COLO668 (cell line): ENCODE data around the gene IL1R1.
"Not testable (repeated sequence)": the region's sequence is repeated elsewhere in the genome, so short reads cannot be mapped to it uniquely, and the experiment has no call there.

Experiments used
- DNase-seq: peaks from one replicate; lab custom pipeline; 2025; ENCODE audit not compliant: unreplicated experiment; lab: John Stamatoyannopoulos, UW

IL1R1 gene, protein sequence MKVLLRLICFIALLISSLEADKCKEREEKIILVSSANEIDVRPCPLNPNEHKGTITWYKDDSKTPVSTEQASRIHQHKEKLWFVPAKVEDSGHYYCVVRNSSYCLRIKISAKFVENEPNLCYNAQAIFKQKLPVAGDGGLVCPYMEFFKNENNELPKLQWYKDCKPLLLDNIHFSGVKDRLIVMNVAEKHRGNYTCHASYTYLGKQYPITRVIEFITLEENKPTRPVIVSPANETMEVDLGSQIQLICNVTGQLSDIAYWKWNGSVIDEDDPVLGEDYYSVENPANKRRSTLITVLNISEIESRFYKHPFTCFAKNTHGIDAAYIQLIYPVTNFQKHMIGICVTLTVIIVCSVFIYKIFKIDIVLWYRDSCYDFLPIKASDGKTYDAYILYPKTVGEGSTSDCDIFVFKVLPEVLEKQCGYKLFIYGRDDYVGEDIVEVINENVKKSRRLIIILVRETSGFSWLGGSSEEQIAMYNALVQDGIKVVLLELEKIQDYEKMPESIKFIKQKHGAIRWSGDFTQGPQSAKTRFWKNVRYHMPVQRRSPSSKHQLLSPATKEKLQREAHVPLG

DNA sequence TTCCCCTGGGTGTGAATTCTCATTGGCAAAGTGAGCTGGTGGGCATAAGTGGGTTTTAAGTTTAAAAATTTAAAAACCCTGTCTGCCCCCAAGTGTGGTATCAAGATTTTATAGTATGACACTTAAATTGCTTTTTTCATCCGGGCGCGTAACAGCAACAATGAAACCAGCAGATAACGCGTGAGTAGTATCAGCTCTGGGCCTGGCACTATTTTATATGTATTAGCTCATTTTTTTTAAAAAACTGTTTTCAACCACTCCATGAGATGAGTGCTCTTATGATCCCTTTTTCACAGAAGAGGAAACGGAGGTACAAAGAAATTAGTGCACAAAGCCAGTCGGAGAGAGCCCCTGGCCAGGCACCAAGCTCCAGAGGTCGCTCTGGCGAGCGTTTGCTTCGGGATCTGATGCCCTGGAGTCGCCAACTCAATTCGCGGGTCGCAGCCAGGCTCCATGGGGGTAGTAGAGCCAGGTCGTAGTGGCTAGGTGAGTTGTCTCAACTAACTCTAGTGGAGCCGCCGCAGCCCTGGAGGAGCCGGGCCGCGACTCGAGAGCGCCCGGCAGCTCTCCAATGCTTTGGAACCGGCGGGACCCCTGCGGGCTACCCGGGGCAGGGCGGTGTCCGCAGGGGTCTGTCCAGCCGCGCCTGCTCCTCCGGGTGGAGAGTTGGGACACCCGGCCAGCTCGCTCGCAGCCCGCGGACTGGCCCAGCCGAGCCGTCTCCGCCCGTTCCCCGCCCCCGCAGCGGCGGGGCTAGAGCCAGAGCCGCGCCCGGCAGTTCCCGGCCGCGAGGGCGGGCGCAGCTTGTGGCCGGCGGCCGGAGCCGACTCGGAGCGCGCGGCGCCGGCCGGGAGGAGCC is at the start of gene IL1R1:
Gene IL1R1 (plus strand): TSS at position 777 of the 859 bp plus-strand sequence. CDS start 14,979 bp downstream, outside the sequence.
- peak; percentile 75 for DNase-seq

DNA sequence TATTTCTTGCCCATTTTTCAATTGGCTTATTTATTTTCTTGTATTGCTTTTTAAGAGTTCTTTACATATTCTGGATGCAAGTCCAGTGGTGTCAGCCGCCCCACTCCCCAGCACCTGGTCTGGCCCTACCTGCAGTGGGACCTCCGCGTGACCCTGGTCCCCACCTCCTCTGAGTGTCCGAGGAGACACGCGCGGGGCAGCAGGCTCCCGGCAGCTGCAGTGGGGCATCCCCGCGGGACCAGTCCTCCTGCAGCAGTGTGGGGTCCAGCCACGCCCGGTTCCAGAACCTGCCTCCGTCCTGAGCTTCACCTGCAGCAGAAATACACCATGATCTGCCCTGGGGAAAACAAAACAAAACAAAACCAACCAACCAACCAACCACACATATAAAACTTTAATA is 48.9 kb upstream of the IL1R1 start:
- no peak for DNase-seq

DNA sequence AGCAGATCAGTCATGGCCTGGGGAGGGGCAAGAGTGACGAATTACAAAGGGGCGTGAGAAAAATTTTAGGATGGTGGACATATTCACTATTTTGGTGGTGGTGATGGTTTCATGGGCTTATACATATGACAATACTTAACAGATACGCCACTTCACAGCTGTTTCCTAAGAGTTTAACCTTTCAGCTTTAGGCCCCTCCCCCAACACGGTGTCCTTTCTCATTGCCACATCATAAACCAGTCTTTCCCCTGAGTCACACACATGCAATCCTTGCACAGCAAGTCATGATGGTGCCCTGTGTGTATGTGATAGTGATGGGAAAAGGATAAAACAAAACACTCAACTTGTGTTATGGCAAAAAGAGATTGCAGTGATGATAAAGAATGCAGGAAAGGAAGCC is 47.6 kb upstream of the IL1R1 start:
- DNase-seq, result no peak

DNA sequence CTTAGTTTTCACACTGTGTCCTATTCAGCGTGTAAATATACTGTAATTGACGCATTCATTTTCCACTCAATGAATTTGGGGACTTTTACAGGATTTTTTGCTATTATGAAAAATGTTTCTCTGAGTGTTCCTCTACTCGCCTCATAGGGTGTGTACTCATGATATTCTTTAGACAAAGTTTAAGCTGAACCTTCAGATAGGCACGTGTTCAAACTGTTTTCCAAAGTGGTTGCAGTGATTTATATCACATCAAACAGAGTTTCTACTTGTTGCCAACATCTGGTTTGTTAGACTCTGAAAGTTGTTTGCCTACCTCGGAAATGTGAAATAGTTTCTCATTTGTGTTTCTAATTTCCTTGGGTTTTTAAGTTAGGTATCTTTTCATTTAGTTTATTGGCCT is 46.4 kb upstream of the IL1R1 start:
- DNase-seq, result no peak

DNA sequence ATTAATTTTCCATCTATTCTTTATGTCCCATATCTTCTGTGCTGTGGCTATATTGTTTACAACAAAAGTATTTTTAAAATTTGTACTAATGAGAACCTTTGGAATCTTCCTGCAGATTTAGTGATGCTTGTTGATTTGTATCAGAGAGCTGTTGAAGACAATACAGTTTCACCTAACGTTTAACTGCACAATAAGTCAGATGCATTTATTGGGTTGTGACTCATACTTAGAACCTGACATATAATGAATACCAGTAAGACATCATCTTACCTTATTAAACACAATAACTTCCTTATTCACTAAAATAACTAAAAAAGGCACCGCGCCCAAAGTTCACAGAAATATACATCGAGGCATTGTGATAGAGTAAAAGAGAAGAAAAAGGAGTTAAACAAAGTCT is 43.8 kb upstream of the IL1R1 start:
- no peak for DNase-seq

DNA sequence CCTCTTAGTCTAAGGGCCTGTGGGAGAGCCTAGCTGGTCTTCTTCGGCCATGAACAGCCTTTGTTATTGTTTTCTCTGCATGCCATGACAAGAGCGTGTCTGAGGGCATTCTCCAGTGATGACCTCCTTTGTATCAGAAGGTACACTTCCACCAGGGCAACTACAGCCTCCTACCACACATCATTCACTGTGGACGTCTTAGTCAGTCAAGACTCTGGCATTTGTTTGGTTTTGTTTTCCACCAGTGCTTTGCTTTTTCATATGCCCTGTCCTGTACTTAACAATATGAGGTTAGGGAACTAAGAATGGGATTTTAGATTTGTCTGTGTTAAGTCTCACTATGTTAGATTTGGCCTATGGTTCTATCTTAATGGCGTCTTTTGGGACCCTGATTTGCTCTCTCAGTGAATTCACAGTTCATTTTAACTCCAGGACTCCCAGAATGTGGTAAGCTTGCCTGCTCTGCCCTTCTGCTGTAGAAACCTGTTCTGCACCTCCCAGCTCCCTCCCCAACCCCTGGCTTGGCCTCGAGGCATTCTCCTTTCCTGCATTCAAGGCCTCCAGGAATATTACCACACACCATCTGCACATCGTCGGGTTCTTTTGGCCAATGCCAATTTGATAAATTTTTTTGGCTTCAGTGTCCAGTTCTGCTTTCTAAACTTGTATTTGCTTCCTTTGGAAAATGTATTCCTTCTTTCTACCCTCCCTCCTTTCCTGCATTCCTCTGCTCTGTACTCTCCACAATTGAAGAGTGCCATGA is 42.8 kb upstream of the IL1R1 start:
- no peak for DNase-seq

DNA sequence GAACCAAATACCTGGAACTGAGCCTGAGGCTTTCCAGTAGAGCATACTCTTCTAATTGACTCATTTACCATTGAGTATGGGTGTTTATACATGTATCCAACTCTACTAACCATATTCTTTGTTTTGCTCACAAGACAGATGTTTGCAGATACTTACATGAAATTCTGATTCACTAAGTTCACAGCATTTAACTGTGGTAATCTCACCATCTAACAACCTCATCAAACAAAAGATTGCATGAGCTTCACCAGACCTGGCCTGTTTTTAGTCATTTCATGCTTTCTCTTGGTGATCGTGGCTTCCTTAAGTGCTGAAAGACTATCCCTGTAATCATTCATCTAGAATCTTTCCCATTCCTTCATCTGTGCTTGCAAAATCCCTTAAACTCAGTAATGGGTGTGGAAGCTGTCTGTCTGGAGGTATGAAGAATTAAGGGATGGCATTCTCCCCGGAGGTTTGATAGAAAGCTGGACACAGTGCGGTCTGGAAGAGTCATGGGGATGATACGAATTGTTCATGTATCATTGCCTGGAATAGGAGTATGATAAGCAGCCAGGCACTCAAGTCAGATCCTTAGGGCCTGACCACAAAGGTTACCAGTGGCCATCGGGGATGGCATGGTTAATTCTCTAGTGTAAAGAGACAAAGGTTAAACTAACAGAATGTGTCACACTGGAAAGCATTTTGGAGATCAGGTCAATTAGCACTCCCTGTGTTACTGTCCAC is 42.0 kb upstream of the IL1R1 start:
- no peak for DNase-seq

DNA sequence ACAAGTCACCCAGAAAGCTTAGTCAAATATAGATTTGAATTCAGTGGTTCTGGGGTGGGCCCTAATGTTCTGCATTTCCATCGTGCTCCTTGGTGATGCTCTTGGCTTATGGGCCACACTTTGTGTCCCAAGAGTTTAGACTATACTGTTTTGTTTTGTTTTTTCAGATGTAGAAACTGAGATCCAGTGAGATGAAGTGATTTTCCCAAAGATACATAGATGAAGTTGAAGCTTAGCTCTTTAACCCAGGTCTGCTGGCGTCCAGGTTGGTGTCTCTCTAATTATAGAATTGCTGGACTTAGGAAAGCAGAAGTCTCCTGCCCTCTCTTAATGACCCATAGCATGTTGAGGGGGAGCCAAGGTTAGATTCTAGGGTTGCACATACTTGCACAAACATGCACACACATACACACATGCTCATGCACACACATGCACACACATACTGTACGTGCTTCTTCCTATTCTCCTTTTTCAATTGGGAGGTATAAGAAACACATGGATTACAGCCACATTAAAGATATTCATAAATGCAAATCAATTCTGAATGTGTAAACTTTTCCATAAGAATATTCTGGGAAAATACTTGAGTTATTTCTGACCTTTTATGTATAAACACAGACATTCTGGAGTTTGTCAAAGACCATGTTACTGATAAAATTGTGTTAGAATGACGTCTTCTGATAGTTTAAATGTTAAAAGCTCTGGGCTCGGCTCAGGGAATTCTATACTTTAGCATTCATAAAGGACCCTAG is 41.3 kb upstream of the IL1R1 start:
- no peak for DNase-seq

DNA sequence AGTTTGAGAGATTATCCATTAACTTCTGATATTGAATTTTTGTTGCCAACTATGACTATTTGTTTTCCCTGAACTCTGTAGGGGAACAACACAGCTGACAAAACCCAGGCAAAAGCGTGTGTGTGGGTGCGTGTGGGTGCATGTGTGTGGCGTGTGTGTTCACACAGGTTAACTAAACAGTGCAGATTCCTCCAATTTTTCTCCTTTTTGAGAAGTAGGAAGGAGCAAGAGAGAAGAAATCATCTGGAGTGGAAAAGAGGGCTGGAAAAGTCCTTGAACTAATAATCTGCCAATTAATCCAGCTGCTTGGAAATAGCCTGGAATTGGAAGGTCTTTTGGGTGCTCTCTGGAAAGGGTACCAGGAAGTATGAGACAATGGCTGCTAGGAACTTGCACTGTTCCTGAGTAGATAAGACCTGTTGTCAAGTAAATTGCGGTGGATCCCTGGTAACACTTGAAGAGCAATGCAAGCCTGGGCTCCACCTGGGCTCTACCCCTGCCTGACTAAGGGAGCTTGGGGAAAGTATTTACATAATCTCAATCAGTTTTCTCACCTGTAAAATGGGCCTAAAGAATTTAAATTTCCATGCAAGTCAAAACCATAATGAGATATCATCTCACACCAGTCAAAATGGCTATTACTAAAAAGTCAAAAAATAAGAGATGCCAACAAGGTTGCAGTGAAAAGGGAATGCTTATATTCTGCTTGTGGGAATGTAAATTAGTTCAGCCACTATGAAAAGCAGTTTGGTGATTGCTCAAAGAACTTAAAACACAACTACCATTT is 40.5 kb upstream of the IL1R1 start:
- no peak for DNase-seq

DNA sequence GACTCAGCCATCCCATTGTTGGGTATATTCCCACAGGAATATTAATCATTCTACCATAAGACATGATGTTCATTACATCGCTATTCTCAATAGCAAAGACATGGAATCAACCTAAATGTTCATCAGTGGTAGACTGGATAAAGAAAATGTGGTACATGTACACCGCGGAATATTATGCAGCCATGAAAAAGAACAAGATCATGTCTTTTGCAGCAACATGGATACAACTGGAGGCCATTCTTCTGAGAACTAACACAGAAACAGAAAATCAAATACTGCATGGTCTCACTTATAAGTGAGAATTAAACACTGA is 40.0 kb upstream of the IL1R1 start:
- DNase-seq, result not testable (repeated sequence)

DNA sequence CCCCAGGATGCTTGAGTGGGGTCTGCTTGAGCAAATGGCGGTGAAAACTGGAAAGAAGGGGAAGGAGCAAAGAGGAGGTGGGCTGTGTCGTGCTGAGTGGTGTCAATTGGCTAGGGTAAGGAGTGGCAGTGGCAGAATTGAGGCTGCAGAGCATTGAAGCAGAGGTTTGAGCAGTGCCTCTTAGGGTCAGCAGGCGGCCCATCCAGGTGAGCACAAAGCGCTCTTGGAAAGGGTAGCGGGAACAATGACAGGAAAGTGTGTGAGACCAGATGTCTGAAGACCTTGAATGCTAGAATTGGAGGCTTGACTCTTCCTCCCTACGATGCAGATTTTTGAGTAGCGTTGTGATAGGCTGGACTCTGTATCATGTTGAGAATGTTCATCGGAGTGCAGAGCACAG is 39.3 kb upstream of the IL1R1 start:
- DNase-seq, result no peak

DNA sequence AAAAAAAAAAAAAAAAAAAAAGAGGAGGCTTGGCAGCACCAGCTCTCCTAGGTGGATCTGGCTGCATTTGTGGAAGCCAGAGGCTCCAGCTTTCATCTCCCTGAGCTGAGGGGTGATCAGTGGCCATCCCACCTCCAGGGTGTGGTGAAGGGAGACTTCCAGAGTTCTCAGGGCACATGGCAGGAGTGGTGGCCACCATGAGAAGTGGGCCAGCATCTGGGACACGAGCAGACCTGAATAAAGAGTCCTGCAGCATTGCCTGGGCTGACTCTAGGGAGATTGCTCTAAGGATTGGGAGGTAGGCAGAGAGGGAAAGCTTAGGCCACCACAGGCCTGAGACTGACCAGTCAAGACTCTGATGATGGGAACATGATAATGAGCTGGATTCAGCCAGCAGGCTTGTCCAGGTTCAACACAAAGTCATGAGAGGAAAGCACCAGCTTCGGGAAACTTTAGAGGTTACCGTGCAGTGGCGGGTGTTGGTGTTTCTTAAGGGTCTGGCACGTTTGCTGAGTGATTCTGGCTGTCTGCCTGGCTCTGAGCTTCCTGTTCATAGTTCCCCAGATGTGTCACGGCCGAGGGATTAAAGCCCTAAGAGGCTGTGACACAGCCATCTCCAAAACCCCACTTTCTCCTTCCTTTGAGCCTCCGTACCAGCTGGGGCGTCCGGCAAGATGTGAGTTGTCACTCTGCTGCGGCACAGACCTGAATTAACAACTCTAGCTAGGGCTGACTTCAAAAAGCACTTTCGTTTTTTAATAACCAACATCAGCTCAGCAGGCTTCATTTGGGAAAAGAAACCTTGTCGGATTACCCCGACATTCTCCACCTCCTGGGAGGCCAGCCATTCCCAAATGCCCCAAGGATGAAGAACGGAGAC is 38.3 kb upstream of the IL1R1 start:
- DNase-seq, result no peak

DNA sequence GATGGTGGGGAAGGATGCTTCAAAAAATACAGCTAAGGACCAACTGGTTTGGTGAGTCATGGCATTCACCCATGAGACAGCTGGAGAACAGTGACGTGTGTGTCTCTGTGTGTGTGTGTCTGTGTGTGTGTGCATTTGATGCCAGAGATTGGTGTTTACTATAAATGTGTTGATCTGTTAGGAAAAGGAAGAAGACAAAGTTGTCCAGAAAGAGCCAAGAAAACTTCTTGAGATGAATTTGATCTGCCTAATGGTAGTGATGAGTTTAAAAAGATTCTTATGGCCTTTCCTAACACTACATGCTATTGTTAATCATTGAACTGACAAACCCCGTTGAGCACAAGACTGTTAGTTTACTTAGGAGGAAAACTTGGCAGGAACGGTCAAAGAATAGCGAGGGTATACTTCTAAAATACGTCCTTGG is 36.4 kb upstream of the IL1R1 start:
- no peak for DNase-seq

DNA sequence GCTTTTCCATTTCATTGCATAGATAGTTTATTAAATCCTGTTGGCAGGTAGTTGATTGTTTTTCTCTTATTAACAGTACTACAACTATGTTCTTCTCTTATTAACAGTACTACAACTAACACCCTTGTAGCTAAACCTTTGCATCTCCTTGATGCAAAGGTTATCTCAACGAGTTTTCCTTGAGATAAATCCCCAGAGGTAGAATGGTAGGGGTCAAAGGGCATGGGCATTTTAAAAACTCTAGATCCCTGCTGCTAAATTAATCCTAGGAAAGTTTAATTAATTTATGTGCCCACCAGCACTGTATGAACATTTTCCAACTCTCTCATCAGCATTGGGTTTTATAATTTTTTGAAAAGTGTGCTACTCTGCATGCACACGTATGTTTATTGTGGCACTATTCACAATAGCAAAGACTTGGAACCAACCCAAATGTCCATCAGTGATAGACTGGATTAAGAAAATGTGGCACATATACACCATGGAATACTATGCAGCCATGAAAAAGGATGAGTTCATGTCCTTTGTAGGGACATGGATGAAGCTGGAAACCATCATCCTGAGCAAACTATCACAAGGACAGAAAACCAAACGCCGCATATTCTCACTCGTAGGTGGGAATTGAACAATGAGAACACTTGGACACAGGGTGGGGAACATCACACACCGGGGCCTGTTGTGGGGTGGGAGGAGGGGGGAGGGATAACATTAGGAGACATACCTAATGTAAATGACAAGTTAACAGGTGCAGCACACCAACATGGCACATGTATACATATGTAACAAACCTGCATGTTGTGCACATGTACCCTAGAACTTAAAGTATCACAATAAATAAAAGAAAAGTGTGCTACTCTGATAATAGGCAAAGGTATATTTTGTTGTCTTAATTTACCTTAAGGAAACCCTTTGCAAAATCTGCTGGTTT is 35.5 kb upstream of the IL1R1 start:
- DNase-seq, result not testable (repeated sequence)

DNA sequence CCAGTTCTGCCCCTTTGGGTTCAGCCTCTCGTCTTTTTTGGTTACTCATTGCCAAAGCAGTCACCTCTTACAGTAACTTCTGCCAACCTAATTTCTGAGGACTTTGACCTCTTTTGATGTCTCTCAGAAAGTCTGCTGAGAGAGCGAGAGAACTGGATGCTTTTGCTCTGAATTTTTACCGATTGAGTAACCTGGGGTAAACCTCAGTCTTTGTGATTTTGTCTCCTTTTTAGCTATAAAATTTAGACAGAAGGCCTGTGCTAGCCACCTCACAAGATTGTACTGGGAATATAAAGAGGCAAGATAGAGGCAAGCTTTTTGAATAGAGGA is 34.8 kb upstream of the IL1R1 start:
- no peak for DNase-seq

DNA sequence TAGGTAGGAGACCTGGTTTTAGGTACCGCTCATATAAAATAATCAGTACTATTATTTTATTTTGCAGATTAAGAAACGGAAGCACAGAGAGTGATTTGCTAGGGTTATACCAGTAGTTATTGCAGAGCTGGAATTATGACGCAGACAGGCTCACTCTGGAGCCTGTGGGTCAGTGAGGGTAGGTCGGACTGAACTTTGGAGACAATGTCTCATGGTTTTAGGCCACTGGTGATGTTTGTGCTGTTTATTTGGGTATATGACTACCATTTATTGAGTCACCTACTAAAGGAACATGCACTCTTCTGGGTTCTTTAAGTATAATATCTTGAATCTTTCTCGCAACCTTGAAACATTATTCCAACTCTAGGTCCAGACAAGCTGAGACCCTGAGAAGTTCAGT is 33.5 kb upstream of the IL1R1 start:
- no peak for DNase-seq

DNA sequence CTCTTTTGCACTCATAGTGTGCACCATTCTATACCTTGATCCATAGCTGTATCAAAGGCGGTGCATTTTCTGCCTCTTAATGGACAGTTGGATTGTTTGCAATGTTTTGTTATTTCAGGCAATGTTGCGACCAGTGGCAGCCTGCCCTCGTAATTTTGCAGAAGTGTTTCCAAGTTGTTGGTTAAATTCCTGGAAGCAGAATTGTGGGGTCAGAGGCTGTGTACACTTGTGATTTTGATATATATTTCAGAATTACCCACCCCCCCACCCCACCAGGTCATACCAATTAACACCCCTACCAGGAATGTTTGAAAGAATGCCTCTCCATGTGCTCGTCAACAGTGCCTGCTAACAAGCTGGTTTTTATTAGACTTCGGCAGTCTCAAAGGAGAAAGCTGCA is 32.4 kb upstream of the IL1R1 start:
- DNase-seq, result no peak
